ENCODE data around the gene ZNF483. TPM values are rescaled to one million over a fixed set of nuclear protein-coding genes. Genes with fewer than 3 reads are reported as not detected.
"Not testable (repeated sequence)": the region's sequence is repeated elsewhere in the genome, so short reads cannot be mapped to it uniquely, and the experiment has no call there.

Gene ZNF483
- total RNA-seq, 1 donor from 2014 or later = 2.7 TPM

GRCh38 chr9:111482694-111483438, 42.1 kb upstream of the ZNF483 start:
- Mint-ChIP-seq H3K9me3 (no peaks in the 10 kb centered on the region), H3K27me3 (peaks cover 3% of the 10 kb centered on the region), H3K27ac (peak overlapping the region; percentile 80), H3K36me3 (ENCODE audit: low read depth) (peaks cover 2% of the 10 kb centered on the region), H3K4me1 (peaks cover 30% of the 10 kb centered on the region), H3K4me3 (peak overlapping the region; percentile 88)
- ChIA-PET CTCF (interaction anchor here (1.2 kb wide), 1 partner anchor 115 kb away, joined by 3 read pairs; no protein-coding TSS in a partner anchor), POLR2A (interaction anchor here (0.6 to 2.2 kb wide), 8 partner anchors 18 to 1793 kb away, joined by 3 to 10 read pairs (median 4); partner anchors contain the start of genes CDC26, DNAJC25, FKBP15 and HSDL2)
- DNase-seq (peak; percentile 74), ATAC-seq (ENCODE audit: low read depth) (peak; percentile 52)
- TF ChIP-seq CTCF (IDR thresholded peaks at IDR 0.05) = no peak
- intact Hi-C loops (cut with micrococcal nuclease) = loop anchor here (2.0 to 10.0 kb wide), 6 partner anchors 182 to 1928 kb away; partner anchors contain the start of genes C9orf43, CDC26, GNG10 and KIAA1958

GRCh38 chr9:111483439-111483857, 41.5 kb upstream of the ZNF483 start:
- intact Hi-C loops (cut with micrococcal nuclease) = loop anchor here (2.0 to 10.0 kb wide), 6 partner anchors 181 to 1927 kb away; partner anchors contain the start of genes C9orf43, CDC26, GNG10 and KIAA1958
- DNase-seq (no peak), ATAC-seq (ENCODE audit: low read depth) (peak; percentile 38)
- POLR2A ChIA-PET = interaction anchor here (0.6 to 2.2 kb wide), 8 partner anchors 17 to 1792 kb away, joined by 3 to 10 read pairs (median 4); partner anchors contain the start of genes CDC26, DNAJC25, FKBP15 and HSDL2
- Mint-ChIP-seq H3K27me3 (peaks cover 4% of the 10 kb centered on the region), H3K9me3 (no peaks in the 10 kb centered on the region), H3K4me3 (peak overlapping the region; percentile 38), H3K27ac (peak overlapping the region; percentile 30), H3K36me3 (ENCODE audit: low read depth) (peaks cover 2% of the 10 kb centered on the region), H3K4me1 (peaks cover 30% of the 10 kb centered on the region)
- CTCF ChIA-PET = interaction anchor here (1.2 kb wide), 1 partner anchor 115 kb away, joined by 3 read pairs; no protein-coding TSS in a partner anchor
- no peak for TF ChIP-seq CTCF (IDR thresholded peaks at IDR 0.05)

GRCh38 chr9:111483858-111484571, 41.0 kb upstream of the ZNF483 start, which contains the start of gene ECPAS:
ECPAS (minus strand) TSS chr9:111484383; CDS start chr9:111472918, 11,465 bp downstream.
- H3K4me3 Mint-ChIP-seq = peak within 1 kb of the TSS; percentile 88
- H3K27ac Mint-ChIP-seq = peak within 1 kb of the TSS; percentile 86
- peaks cover 26% of the 10 kb centered on the region for H3K4me1 Mint-ChIP-seq
- CTCF ChIA-PET = no interaction called here
- POLR2A ChIA-PET = interaction anchor here (0.7 to 2.2 kb wide), 5 partner anchors 43 to 1881 kb away, joined by 3 to 10 read pairs (median 5); partner anchors contain the start of genes DNAJC25, HSDL2 and KIAA1958
- peak; percentile 66 for ATAC-seq (ENCODE audit: low read depth)
- H3K27me3 Mint-ChIP-seq = peaks cover 4% of the 10 kb centered on the region
- peak; percentile 77 for DNase-seq
- H3K9me3 Mint-ChIP-seq = no peaks in the 10 kb centered on the region
- peaks cover 2% of the 10 kb centered on the region for H3K36me3 Mint-ChIP-seq (ENCODE audit: low read depth)
- no peak for TF ChIP-seq CTCF (IDR thresholded peaks at IDR 0.05)
- intact Hi-C loops (cut with micrococcal nuclease) = loop anchor here (1.0 to 10.0 kb wide), 9 partner anchors 41 to 1927 kb away; partner anchors contain the start of genes C9orf43, CDC26, DNAJC25 and GNG10

- ChIA-PET CTCF (no interaction called here), POLR2A (interaction anchor here (0.7 kb wide), 1 partner anchor 1880 kb away, joined by 4 read pairs; no protein-coding TSS in a partner anchor)
- Mint-ChIP-seq H3K27ac (peak overlapping the region; percentile 86), H3K27me3 (peaks cover 4% of the 10 kb centered on the region), H3K4me3 (peak overlapping the region; percentile 88), H3K9me3 (no peaks in the 10 kb centered on the region), H3K4me1 (peaks cover 26% of the 10 kb centered on the region), H3K36me3 (ENCODE audit: low read depth) (peaks cover 2% of the 10 kb centered on the region)
- no peak for TF ChIP-seq CTCF (IDR thresholded peaks at IDR 0.05)
- intact Hi-C loops (cut with micrococcal nuclease) = loop anchor here (1.0 to 10.0 kb wide), 8 partner anchors 41 to 1793 kb away; partner anchors contain the start of genes CDC26, DNAJC25, GNG10 and KIAA1958
- DNase-seq (no peak), ATAC-seq (ENCODE audit: low read depth) (no peak)
Observed at GRCh38 chr9:111484572-111484894, 40.4 kb upstream of the ZNF483 start.

GRCh38 chr9:111497196-111497595, 27.8 kb upstream of the ZNF483 start:
- intact Hi-C loops (cut with micrococcal nuclease); POLR2A ChIA-PET; H3K4me3 Mint-ChIP-seq; DNase-seq; H3K27ac Mint-ChIP-seq; H3K36me3 Mint-ChIP-seq (ENCODE audit: low read depth); CTCF ChIA-PET; H3K9me3 Mint-ChIP-seq; ATAC-seq (ENCODE audit: low read depth); H3K4me1 Mint-ChIP-seq: not testable (repeated sequence)
- H3K27me3 Mint-ChIP-seq = peaks cover 18% of the 10 kb centered on the region

All from activated B cell treated with CpG ODN at 0.5 μM for 24 hours (primary cell).